Measurements from ENCODE around the gene ZNF491.
A peak's percentile ranks its signal among the peaks of the same experiment; 100 is the strongest.
"Not testable (repeated sequence)": the region's sequence is repeated elsewhere in the genome, so short reads cannot be mapped to it uniquely, and the experiment has no call there.

Gene ZNF491

GRCh38 chr19:11798391-11799330 lies at the start of gene ZNF491:
Gene ZNF491, plus strand, starts transcription at chr19:11798523. Its CDS starts 7,431 bp downstream, at chr19:11805954.
- peak; percentile 85 for DNase-seq

GRCh38 chr19:11749751-11750150 lies 48.6 kb upstream of the ZNF491 start:
- no peak for DNase-seq

GRCh38 chr19:11752244-11752736 lies 46.0 kb upstream of the ZNF491 start:
- no peak for DNase-seq

GRCh38 chr19:11754663-11755062 lies 43.7 kb upstream of the ZNF491 start:
- no peak for DNase-seq

- DNase-seq, result no peak
Measured at GRCh38 chr19:11756965-11757364, 41.4 kb upstream of the ZNF491 start.

GRCh38 chr19:11759805-11760204 lies 38.5 kb upstream of the ZNF491 start:
- DNase-seq, result no peak

GRCh38 chr19:11763117-11763516 lies 35.2 kb upstream of the ZNF491 start:
- DNase-seq, result no peak

GRCh38 chr19:11763611-11764010 lies 34.7 kb upstream of the ZNF491 start:
- no peak for DNase-seq

GRCh38 chr19:11766597-11767591 lies 31.4 kb upstream of the ZNF491 start, which contains the start of gene ZNF441:
Gene ZNF441, plus strand, starts transcription at chr19:11767000. Its CDS starts 194 bp downstream, at chr19:11767194.
- peak; percentile 97 for DNase-seq

GRCh38 chr19:11767633-11768133 lies 30.6 kb upstream of the ZNF491 start:
- peak; percentile 44 for DNase-seq

- DNase-seq, result no peak
Measured at GRCh38 chr19:11769995-11770394, 28.3 kb upstream of the ZNF491 start.

GRCh38 chr19:11771520-11771919 lies 26.8 kb upstream of the ZNF491 start:
- not testable (repeated sequence) for DNase-seq

- not testable (repeated sequence) for DNase-seq
Measured at GRCh38 chr19:11776669-11777068, 21.7 kb upstream of the ZNF491 start.

GRCh38 chr19:11780431-11781020 lies 17.8 kb upstream of the ZNF491 start:
- no peak for DNase-seq

GRCh38 chr19:11781295-11782057 lies 16.8 kb upstream of the ZNF491 start:
- DNase-seq, result no peak

GRCh38 chr19:11783767-11784166 lies 14.6 kb upstream of the ZNF491 start:
- no peak for DNase-seq

GRCh38 chr19:11784356-11784755 lies 14.0 kb upstream of the ZNF491 start:
- DNase-seq, result no peak

GRCh38 chr19:11787536-11787935 lies 10.8 kb upstream of the ZNF491 start:
- DNase-seq, result no peak

- no peak for DNase-seq
Measured at GRCh38 chr19:11792942-11793341, 5.4 kb upstream of the ZNF491 start.

GRCh38 chr19:11797491-11797890 lies 832 bp upstream of the ZNF491 start:
- peak; percentile 70 for DNase-seq

- no peak for DNase-seq
Measured at GRCh38 chr19:11806354-11807098, 8.2 kb downstream of the ZNF491 start.

All from activated CD4-positive, CD25-positive, alpha-beta regulatory T cell treated with anti-CD3 and anti-CD28 coated beads, Interleukin-2, amount 50 U/mL, for 72 hours (primary cell).